Activated CD4-positive, CD25-positive, alpha-beta regulatory T cell treated with anti-CD3 and anti-CD28 coated beads, Interleukin-2, amount 50 U/mL, for 24 hours (primary cell): ENCODE data around the gene OR8G1.
"Not testable (repeated sequence)": the region's sequence is repeated elsewhere in the genome, so short reads cannot be mapped to it uniquely, and the experiment has no call there.

Experiments used
- ATAC-seq, 2 donors: fragments of 150-1000 bp; cut with Tn5 transposase; one replicate each; pipeline ENCODE4 v1.10.0; 2021; ENCODE audit warnings: mild to moderate bottlenecking in 1 of 2, moderate library complexity in 1 of 2

The OR8G1 gene, protein sequence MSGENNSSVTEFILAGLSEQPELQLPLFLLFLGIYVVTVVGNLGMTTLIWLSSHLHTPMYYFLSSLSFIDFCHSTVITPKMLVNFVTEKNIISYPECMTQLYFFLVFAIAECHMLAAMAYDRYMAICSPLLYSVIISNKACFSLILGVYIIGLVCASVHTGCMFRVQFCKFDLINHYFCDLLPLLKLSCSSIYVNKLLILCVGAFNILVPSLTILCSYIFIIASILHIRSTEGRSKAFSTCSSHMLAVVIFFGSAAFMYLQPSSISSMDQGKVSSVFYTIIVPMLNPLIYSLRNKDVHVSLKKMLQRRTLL

DNA sequence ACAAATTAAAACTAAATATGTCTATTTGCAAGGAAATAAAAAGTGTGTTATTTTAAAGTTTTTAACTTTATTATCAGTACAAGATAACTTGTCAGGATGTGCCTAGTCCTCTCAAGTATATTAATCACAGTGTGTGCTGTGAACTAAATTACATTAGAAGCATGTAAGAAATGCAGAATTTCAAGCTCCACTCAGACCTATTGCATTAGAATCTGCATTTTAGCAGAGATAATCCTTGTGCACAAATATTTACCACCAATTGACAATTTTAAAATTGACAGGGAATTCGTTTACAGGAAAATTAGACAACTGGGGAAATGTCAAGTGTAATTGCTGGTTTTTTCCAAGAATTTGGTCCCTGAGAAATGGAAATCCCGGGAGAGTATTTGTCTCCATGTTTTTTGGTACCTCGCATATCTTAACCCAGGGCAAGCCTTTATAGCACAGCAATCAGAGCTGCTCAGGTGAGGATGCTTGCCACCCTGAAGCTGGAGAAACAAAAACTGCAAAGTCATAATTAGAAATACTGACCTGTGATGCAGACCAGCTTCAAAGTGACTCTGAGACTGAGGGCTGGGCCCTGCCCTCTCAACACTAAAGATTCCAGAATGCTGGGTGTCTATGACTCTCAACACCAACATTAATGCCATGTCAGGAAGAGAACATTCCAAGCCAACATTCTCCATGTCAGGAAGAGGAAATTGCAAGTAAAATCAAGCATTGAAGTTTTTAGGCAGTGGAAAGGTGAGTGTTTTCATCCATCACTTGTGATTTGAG is at the start of gene OR8G1:
TSS of gene OR8G1 (plus strand) at position 475 of the 777 bp plus-strand sequence. CDS start 8,581 bp downstream, outside the sequence.
- no peak for ATAC-seq

DNA sequence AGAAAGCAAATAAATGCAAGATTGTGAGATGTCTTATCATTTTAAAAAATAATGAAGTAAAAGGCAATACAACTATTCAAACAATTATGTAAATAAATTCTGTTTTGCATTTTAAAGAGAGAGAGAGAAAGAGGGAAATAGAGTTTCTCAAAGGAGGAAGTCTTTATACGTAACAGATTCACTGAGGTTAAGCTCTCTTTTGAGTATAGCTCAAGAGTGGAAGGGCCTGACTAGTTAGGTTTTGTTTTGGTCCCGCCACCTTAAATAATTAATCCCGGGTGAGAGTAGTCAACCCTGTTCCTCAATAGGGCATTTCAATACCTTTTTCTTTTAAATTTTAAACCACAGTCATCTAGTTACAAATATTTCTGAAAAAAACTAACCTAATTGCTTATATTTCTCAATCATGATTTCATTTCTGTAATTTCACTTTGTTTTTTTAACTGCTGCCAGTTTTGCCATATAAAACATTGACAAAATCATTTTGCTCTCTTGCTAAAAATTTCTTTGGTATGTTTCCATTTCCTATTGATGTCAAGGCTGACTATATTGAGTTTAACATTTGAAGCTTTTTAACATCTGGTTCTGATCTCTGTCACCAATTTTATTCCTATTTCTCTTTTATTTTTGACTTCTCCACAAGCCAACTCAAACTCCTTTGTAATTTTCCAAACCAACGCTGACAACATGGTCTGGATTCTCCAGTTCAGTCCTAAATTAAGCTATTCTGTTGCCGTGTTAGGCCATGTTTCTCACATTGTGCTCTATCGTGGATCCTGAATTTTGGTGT is 47.5 kb upstream of the OR8G1 start:
- no peak for ATAC-seq

DNA sequence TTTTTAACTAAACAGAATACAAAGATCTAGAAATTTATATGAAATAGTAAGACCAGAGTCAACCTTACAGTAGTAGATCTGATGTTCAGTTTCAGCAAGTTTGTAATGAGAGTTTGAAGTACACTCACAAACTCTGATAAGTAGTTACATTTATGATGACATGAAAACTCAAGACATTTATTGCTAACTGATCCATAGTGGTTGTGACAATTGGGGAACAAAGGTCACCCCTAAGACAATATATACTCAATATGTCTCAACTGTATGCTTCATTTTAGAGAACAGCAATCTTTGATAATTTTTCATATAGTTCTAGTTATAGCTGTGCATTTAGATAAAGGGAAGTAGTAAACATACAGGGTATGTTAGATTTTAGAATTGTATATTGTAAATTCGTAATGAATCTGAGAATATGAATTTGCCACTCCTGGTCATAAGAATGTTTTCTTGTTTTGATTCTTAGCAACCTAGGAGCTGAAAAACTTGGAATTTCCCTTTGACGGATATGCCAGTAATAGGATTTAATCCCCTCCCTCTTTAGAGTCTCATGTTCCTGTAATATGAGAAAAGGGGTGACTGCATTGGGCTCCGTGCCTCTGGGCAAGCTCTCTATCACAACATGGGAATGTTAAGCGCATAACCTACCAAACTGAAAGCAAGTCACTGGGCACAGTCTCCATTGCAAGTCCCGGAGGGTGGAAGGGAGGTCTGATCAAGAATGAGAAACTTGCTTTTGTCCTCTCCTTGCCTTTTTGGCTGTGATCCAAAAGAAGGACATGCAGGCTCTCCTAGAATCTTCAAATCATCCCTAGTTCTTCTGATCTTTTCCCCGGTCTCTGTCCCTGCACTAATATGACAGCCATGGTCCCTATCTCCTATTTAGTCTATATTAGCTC is 46.4 kb upstream of the OR8G1 start:
- ATAC-seq = no peak

DNA sequence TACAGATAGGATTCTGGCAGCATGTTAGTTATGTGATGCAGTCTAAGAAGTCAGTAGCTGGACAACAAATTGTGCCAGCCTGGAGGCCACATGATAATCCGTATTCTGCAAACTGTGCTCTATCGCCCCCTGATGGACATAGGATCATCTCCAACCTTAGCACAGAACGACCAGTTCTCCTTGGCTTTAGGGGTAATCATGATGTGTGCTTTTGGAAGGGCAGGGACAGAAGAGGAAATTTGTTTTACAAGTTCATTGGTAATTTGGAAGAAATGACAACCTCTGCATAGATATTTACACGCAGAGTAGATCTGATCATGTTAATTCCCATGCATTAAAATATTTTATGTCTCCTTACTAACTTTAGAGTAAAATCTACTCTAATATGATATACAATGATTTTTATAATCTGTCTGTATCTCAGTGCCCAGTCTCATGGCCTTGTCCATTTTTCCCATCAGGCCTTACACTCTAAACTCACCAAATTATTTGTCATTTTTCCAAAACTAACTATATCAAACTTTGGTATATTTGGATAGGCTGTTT is 45.6 kb upstream of the OR8G1 start:
- ATAC-seq = peak; percentile 41 to 48

DNA sequence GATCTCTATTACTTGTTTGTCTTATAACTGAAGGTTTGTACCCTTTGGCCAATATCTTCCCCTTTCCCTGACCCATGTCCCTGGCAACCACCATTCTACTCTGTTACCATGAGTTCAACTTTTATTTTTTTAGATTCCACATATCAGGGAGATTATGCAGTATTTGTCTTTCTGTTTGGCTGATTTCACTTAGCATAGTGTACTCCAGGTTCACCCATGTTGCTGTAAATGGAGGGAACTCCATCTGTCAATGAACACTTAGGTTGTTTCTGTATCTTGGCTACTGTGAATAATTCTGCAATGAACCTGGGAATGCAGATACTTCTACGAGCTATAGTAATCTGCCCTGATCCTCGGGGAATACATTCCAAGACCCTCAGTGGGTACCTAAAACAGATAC is 42.9 kb upstream of the OR8G1 start:
- no peak for ATAC-seq

DNA sequence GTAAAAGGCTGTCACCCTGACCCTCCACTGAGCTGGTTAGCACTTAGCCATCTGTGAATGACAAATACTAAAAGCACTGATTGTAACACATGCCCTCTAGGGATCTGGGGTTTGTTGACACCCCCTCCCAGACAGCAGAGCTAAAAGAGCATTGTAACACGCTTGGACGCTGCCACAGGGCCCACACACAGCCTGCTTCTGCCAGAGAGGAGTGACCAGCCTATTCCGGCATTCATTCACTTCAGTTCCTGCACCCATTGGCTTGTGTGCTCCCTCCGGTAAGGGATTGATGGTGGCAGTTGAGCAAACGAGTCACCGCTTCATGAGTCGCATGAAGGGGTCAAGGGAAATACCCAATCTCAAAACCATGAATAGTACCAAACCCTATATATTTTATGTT is 42.0 kb upstream of the OR8G1 start:
- no peak for ATAC-seq

DNA sequence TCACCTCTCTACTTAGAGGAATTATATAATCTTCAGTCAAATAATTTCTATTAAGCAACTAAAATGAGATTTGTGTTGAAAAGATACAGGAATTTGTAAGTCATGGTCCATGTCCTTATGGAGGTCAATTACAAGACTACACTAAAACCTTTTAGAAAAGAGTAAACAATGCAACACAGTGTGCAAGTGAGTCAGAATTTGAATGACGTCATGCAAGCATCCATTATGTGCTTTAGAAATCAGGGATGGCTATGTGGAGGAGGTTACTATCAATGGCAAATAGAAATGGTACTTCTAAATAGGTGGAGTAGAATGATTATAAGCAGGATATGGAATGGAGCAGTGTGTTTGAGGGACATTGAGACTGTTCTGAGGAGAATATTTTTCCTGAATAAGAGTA is 41.2 kb upstream of the OR8G1 start:
- ATAC-seq = no peak

DNA sequence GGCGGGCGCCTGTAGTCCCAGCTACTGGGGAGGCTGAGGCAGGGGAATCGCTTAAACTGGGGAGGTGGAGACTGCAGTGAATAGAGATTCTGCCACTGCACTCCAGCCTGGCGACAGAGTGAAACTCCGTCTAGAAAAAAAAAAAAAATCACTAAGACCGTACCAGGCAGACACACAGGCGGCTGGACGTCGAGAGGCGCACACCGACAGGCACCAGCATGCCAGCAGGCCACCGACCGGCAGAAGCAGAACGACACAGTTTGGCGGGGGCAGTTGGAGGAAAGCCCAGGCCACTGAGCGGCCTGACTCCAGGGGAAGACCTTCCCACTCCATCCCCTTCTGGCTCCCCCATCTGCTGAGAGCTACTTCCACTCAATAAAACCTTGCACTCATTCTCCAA is 40.2 kb upstream of the OR8G1 start:
- no peak for ATAC-seq

DNA sequence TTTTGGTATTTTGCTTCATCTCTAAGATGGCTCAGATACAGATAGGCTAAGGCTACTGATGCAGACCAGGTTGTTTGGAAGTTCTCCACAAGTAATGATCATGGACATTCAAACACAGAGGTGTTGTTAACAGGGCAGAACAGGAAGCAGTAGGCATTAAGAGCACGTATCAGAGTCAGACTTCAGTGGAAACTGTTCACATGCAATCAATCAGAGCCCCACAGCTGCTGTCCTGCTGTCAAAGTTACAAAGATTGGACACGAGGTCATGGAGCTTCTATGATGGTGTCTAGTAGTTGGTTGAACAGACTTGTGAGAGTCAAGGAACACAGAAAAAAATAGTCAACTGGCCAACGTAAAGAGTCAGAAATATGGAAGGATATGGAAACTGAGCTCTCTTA is 37.9 kb upstream of the OR8G1 start:
- ATAC-seq = no peak

DNA sequence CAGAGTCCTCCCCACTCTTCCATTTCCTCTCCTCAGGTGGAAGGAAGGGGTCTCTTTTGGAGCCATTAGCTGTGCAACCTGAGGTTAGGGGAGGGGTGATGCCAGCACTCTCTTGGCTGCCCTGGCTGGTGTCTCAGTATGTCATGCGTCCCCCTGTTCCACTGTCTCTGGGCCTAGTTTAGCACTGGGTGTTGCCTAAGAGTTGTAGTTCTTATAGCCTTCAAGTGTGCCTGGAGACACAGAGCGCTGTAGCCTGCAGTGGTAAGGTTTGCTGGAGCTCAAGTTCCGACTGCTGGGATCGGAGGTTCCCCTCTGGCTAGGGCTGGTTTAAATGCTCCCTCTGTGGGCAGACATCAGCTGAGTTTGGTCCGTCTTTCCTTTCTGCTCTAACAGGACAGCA is 36.9 kb upstream of the OR8G1 start:
- no peak for ATAC-seq

DNA sequence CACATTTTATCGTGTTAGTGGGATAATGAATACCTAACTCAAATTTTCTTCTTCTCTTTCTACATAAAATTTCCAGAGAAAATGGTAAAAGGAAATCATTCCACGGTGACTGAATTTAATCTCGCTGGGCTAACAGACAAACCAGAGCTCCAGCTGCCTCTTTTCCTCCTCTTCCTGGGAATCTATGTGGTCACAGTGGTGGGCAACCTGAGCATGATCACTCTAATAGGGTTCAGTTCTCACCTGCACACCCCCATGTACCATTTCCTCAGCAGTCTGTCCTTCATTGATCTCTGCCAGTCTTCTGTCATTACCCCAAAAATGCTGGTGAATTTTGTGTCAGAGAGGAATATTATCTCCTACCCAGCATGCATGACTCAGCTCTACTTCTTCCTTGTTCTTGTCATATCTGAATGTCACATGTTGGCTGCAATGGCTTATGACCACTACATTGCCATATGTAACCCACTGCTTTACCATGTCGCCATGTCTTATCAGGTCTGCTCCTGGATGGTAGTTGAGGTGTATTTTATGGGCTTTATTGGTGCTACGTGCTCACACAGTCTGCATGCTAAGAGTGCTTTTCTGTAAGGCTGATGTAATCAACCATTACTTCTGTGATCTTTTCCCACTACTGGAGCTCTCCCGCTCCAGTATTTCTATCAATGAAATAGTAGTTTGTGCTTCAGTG is 33.6 kb upstream of the OR8G1 start:
- no peak for ATAC-seq

DNA sequence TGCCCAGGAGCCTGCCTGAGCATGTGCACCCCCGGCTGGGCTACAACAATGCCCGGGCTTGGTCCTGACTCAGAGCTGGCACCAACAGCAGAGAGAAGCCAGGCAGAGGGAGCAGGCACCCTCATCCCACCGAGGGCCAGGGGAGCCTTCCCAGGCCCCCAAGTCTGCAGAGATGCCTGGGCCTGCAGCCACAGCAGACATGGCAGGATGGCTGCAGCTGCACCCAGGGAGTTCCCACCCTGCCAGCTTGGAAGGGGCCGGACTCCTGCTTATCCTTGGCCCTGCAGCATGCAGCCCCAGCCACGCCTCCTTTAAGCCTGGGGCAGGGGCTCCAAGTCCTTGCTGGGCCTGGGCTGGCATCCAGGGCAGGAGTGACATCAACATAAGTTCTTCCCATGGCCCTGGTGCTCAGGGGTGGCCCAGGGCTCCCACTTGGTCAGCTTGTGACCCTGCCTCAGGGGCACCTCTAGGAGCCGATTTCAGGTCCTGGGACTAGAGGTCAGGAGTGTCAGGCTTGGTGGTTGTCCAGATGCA is 31.0 kb upstream of the OR8G1 start:
- no peak for ATAC-seq

DNA sequence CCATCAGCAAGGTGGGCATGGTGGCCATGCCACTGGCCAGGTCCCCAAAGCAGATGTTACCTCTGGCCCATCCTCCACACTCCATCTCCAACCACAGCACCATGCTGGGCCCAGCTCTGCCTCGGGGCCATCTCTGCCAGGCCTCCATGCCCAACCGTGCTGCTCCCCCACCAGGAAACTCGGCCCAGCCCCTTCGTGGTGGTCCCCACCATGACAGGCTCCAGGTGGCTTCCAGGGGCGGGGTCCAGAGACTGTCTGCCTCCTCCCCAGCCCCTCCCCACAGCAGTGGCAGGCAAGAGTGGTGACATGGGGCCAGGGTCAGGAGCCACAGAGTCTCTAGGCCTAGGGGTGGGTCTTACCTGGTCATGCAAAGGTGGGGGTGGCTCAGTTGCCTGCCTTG is 30.5 kb upstream of the OR8G1 start:
- ATAC-seq = no peak

DNA sequence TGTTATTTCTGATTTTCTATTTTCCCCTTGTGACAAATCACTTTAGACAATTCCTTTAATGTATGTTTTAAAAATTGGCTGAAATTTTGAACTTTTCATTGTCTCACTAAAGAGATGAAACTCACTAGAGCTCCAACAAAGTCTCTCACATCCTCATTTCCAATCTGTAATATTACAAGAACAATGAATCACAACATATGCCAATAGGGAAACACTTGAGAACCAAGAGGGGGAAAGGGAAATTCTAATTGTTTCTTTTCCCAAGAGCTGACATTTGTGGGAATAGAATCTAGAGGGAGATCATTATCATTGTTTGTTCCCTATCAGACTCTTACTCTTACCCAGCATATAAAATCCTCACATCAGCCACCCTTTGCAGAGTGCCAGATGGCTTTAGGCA is 29.6 kb upstream of the OR8G1 start:
- ATAC-seq = no peak

DNA sequence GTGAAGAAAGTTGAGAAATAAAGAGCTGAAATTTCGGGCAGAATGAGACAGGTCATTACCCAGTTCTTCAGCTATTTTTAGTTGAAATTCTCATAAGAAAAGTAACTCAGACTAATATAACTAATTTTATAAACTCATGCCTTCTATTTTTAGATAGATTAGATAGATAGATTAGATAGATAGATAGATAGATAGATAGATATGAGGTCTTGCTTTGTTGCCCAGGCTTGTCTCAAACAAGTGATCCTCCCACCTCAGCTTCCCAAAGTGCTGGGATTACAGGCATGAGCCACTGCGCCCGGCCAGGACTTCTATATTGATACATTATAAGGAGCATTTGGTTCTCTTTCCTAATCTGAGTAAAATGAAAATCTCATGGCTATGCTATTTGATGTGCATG is 26.9 kb upstream of the OR8G1 start:
- no peak for ATAC-seq

DNA sequence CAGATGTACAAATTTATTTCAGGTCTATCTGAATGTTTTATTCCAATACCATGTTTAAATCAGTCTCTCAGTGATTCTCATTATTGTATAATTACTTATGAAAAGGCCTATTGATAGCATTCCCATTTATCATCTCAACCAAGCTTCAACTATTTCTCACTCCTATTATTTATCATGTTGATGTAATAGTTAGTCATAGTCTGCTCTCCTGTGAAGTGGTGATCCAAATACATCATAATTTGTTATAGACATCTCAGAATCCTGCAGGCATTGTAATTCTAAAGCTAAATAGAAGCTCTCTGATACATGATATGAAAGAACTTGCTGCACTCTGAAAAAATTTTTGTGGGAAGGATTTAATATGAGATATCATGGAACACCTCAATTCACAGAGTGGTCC is 21.8 kb upstream of the OR8G1 start:
- ATAC-seq = no peak

DNA sequence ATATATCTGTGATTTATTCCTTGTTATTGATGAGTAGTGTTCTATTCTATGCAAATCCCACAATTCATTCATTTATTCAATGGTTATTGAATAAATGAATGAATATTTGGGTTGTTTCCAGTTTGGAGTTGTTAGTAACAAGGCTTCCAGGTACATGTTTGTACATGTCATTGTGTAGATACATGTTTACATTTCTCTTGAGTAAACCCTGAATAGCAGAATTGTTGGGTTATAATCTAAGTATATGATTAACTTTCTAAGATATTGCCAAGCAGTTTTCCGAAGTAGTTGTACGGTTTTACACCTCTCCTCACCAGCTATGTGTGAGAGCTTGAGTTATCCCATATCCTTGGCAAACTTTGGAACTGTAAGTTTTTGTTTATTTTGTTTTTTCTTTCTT is 18.5 kb upstream of the OR8G1 start:
- no peak for ATAC-seq

DNA sequence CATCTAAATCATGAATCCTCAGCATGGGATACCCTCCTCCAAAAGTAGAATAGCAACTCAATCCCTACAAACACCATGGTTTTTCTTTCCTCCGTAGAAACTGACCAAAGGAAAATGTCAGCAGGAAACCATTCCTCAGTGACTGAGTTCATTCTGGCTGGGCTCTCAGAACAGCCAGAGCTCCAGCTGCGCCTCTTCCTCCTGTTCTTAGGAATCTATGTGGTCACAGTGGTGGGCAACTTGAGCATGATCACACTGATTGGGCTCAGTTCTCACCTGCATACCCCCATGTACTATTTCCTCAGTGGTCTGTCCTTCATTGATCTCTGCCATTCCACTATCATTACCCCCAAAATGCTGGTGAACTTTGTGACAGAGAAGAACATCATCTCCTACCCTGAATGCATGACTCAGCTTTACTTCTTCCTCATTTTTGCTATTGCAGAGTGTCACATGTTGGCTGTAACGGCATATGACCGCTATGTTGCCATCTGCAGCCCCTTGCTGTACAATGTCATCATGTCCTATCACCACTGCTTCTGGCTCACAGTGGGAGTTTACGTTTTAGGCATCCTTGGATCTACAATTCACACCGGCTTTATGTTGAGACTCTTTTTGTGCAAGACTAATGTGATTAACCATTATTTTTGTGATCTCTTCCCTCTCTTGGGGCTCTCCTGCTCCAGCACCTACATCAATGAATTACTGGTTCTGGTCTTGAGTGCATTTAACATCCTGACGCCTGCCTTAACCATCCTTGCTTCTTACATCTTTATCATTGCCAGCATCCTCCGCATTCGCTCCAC is 16.1 kb upstream of the OR8G1 start:
- ATAC-seq = not testable (repeated sequence)

DNA sequence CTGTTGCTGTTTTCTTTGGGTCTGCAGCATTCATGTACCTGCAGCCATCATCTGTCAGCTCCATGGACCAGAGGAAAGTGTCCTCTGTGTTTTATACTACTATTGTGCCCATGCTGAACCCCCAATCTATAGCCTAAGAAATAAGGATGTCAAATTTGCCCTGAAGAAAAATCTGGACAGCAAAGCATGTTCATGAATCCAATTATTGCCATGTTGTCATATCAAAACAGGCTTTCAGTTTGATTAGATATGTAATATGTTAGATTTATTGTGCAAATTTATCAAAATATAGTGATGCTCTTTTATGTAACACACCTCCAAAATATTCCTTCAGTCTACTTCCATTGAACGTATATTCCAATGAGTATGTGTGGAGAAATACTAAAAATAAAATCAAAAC is 15.4 kb upstream of the OR8G1 start:
- no peak for ATAC-seq

DNA sequence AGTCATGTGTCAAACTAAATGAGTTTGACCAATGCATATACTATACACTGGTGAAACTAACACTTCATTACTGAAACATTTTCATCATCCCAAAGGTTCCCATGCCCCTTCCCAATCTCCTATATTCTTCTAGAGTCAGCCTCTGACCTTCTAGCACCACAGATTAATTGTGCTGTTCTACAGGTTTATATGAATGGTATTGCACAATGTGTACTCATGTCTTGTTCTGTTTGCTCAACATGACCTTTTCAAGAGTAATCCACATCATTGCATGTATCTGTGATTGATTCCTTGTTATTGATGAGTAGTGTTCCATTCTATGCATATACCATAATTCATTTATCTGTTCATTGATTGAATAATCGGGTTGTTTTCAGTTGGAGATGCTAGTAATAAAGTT is 7.5 kb upstream of the OR8G1 start:
- no peak for ATAC-seq
